Epithelial cell of proximal tubule (primary cell): ENCODE measurements around the gene USP13. TPM values are rescaled to one million over a fixed set of nuclear protein-coding genes. Genes with fewer than 3 reads are reported as not detected.
"Not testable (repeated sequence)": the region's sequence is repeated elsewhere in the genome, so short reads cannot be mapped to it uniquely, and the experiment has no call there.

Experiments
- DNase-seq: peaks from one replicate; pipeline ENCODE4 v3.0.0-alpha.2; 2011; ENCODE audit warnings: low read depth
- H3K4me3 ChIP-seq: 2 replicates; pipeline ENCODE4 v1.5.1; 2011; ENCODE audit warnings: low read depth, mild to moderate bottlenecking, low read length
- total RNA-seq: library from RNA; depleted of rRNA; stranded (reverse); fragments of >200 nt; gene quantifications from 2 replicates; pipeline ENCODE4 v1.2.3, GENCODE V29; 2015
- TF ChIP-seq, protein P1 (sequence below): conservative IDR thresholded peaks from 2 replicates; pipeline ENCODE4 v1.5.1; 2012; ENCODE audit warnings: low read depth, mild to moderate bottlenecking, low read length

The USP13 gene
- total RNA-seq, 1 donor from 2014 or later, result 10.3 TPM

DNA sequence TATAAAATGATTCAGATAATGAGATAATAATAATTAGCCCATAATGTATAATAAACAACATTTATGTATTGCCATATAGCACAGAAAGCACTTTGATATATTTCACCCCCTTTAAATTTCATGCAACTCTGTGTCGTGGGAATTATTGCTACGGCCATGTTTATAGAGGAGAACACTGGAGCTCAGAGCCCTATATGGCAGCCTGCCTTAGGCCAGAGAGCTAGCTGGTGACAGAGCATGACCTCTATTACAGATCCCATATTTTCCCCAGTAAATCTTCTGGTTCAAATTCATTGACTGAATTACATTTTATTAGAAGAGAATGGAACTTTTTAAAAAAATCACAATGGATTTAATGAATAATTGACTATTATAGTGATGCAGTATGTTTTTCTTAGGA is 25.0 kb downstream of the USP13 start:
- no peak for DNase-seq
- H3K4me3 ChIP-seq, result no peak overlapping the region
- TF ChIP-seq, protein P1, sequence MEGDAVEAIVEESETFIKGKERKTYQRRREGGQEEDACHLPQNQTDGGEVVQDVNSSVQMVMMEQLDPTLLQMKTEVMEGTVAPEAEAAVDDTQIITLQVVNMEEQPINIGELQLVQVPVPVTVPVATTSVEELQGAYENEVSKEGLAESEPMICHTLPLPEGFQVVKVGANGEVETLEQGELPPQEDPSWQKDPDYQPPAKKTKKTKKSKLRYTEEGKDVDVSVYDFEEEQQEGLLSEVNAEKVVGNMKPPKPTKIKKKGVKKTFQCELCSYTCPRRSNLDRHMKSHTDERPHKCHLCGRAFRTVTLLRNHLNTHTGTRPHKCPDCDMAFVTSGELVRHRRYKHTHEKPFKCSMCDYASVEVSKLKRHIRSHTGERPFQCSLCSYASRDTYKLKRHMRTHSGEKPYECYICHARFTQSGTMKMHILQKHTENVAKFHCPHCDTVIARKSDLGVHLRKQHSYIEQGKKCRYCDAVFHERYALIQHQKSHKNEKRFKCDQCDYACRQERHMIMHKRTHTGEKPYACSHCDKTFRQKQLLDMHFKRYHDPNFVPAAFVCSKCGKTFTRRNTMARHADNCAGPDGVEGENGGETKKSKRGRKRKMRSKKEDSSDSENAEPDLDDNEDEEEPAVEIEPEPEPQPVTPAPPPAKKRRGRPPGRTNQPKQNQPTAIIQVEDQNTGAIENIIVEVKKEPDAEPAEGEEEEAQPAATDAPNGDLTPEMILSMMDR, result no peak

DNA sequence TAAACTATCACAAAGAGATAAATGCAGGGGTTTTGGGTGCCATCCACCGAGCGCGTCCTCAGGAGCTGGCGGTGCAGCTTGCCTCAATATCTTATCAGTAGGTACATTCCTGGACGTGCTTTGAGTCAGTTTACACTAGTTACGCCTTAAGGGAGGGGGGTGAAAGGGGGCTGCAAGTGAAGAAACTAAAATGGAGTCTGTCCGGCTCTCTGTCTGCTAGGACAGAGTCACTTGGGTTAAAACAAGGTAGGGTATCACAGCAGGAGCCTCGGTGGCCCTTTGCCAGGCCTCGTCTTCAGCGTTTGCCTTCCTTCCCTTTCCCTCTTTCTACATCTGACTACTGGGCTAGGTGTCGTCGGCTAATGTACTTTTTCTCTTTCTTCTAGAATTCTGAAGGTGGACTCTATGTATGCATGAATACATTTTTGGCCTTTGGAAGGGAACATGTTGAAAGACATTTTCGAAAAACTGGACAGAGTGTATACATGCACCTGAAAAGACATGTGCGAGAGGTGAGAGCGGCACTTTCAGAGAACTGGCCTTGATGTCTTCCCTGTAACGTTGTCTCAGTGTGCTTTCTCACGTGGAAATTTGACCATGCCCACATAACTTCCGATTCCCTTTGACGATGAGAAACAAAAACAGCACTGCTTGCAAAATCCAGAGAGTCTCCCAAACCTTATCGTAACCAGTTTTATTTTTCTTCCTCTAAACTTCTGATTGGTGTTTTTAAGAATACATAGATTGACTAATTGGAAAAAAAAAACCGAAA is 28.8 kb downstream of the USP13 start:
- no peak for DNase-seq
- TF ChIP-seq, protein P1, result no peak
- H3K4me3 ChIP-seq, result no peak overlapping the region

DNA sequence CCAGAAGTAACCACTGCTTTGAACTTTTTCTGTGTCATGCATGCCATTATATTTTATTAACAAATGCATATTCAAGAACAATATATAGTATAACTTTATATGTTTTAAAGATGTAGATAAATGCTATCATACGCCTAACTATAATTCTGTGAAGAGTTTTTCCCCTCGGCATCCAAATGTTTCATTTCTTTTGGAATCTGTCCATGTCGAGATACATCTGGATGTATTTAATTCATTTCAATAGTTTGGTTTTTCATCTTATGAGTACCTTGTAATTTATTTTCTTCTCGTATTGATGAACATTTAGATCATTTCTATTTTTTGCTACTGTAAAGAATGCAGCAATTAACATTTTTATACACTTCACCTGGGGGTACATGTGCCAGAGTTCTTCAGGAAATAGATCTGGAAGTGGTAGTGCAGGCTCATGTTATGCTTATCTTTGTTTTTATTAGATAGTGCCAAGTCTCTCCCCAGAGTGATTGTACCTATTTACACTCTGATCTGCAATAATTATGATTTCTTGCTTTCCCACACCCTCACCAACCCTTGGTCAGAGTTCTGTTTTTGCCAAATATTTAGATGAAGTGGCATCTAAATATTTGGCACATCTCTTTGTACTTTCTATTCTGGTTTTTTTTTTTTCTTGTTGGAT is 29.7 kb downstream of the USP13 start:
- H3K4me3 ChIP-seq, result no peak overlapping the region
- TF ChIP-seq, protein P1, result no peak
- no peak for DNase-seq

GRCh38 chr3:179683286-179683685 is 30.4 kb downstream of the USP13 start:
- not testable (repeated sequence) for DNase-seq

GRCh38 chr3:179687967-179688535 is 35.2 kb downstream of the USP13 start:
- DNase-seq, result no peak
- TF ChIP-seq, protein P1, result no peak
- no peak overlapping the region for H3K4me3 ChIP-seq

More at GRCh38 chr3:179683286-179683685, 30.4 kb downstream of the USP13 start:
- not testable (repeated sequence) for H3K4me3 ChIP-seq

DNA sequence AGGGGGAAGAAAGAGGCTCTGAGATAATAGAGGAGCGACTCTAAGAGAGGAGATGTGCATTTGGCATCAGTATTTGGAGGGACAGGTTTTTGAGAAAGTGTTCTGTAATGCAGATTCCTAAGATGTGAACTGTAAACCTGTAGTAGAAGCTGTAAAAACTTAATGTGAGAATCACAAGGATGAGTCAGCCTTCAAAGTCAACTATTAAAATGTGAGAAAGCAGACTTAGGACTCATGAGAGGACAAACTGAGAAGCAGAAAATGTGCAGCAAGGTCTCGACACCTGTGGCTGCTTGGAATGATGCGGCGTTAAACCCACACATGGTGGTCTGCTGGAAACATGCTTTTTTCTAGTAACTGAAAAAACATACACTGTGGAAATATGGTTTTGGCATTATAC is 36.0 kb downstream of the USP13 start:
- no peak for DNase-seq
- H3K4me3 ChIP-seq, result no peak overlapping the region
- TF ChIP-seq, protein P1, result no peak

DNA sequence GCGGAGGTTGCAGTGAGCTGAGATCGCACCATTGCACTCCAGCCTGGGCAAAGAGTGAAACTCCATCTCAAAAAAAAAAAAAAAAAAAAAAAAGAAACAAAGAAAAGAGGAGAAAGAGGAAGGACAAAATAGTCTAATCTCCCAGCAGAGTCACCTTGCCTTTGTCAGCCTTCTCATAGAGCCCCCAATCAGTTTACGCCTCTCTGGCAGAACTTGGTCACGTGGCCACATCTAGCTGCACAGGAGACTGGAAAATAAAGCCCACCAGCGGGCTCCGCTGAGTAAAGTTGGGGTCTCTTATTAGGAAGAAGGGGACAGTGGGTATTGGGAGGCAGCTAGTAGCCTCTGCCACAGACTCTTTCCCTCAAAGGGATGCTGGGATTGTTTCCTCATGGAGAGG is 41.9 kb downstream of the USP13 start:
- no peak for DNase-seq
- TF ChIP-seq, protein P1, result no peak
- H3K4me3 ChIP-seq, result no peak overlapping the region
